GM12875 (cell line): ENCODE results near the gene HS2ST1.

Source experiments
- H3K4me3 ChIP-seq: one replicate; pipeline ENCODE4 v1.5.1; 2011; ENCODE audit warnings: low read depth, low read length, control low read depth
- TF ChIP-seq, protein P1 (sequence below): IDR thresholded peaks from 2 replicates; pipeline ENCODE4 v1.5.1; 2011; ENCODE audit warnings: low read depth, mild to moderate bottlenecking, control low read depth, inconsistent platforms, low read length, moderate library complexity, borderline replicate concordance; ENCODE audit not compliant: insufficient read depth

HS2ST1 gene

DNA sequence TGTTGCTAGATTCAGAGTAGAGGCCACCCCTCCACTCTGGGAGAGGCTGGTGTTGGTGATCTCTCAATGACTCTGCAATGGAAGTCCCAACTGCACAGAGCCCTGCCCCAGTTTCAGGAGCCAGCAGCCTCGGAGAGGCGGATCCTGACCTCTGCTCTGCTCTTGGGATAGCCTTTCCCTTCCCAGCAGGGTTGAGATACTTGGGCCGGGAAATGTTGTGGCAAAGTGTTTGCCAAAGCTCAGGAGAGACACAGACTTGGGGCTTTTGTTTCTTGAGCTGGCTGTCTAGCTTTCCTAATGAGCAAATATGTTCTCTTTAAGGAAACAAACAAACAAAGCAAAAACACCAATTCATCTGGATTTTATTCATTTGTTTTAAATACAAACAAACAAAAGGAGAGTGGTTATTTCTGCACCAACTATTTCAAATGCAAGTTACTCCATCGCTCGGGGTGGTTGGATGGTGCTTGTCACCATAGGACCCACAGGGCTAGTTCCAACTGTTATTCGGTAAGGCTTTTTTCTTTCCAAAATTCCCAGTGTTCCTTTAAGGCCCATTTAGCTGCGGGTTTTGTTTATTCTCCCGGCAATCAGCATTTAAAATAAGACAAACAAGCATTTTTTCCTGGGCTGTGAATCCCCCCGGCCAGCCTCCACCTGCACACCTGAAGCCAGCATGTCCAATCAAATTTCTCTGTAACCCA is 220.3 kb downstream of the HS2ST1 start:
- no peak overlapping the region for H3K4me3 ChIP-seq
- TF ChIP-seq, protein P1, sequence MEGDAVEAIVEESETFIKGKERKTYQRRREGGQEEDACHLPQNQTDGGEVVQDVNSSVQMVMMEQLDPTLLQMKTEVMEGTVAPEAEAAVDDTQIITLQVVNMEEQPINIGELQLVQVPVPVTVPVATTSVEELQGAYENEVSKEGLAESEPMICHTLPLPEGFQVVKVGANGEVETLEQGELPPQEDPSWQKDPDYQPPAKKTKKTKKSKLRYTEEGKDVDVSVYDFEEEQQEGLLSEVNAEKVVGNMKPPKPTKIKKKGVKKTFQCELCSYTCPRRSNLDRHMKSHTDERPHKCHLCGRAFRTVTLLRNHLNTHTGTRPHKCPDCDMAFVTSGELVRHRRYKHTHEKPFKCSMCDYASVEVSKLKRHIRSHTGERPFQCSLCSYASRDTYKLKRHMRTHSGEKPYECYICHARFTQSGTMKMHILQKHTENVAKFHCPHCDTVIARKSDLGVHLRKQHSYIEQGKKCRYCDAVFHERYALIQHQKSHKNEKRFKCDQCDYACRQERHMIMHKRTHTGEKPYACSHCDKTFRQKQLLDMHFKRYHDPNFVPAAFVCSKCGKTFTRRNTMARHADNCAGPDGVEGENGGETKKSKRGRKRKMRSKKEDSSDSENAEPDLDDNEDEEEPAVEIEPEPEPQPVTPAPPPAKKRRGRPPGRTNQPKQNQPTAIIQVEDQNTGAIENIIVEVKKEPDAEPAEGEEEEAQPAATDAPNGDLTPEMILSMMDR = no peak

DNA sequence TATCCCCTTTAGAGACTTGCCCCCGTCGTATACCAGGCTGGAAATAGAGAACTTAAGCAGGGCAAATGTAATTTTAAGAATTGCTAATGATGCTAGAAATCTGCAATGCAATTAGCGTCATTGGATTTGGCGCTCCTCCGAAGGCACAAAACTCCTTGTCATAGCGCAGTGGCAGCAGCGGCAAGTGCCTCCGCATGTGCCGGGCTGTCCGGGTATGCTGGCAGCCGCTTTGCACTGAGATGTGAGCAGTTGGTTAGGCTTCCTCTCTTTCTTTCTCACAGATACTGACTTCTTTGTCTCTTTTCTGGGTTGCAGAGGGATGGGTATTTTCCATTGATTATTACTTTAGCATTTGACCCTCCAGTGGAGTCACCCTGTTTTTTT is 220.9 kb downstream of the HS2ST1 start:
- TF ChIP-seq, protein P1 = no peak

DNA sequence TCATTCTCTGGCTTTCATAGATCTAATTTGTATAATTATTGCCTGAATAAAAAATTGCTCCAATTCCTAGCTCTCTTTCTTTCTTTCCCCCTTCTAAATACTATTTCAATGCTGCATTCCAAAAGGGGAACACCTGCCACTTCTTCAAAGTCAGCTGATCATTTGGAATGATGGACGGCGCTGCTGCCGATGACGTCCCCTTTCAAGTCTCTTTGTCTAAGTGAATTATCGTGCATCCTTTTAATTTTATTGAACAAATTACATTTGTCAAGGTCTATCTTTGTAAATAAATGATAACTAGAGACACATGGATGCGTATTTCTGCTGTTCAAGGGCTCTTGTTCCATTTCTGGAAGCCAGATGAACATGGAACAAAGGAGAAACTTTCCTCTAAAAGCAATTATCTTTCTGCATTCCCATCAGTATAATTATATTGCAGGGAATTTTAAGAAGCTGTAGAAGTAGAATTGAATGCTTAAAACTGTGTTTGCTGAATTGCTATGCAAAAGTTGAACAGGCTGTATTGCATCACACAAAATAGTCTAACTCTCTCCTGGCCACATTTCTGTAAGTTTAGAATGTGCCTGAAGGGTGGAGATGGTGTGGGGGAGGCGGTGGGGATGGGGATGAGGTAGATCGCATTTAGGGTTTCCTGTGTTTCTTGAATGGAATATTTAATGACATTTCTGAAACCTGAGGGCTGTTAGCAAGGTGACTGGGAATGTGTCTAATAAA is 222.3 kb downstream of the HS2ST1 start:
- no peak overlapping the region for H3K4me3 ChIP-seq
- TF ChIP-seq, protein P1 = no peak

More for the DNA sequence above, 220.9 kb downstream of the HS2ST1 start:
- H3K4me3 ChIP-seq = no peak overlapping the region

DNA sequence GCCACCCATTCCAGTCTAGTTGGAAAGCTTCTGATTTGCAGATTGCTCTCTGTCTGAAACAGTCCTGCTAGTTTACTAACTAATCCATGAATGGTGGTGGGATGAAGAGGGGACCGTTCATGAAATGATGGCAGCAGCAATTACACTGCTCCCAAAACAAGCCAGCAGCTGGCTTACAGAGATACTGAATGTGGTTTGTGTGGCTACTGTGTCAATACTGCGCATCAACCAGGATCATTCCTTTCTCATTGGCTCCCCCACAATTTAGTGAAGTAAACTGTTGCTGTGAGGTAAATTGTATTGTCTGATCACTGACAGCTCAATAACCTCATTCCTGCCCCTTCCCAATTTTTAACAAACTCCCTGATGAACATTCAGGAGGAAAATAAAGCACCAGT is 222.9 kb downstream of the HS2ST1 start:
- TF ChIP-seq, protein P1 = no peak
- H3K4me3 ChIP-seq = no peak overlapping the region

DNA sequence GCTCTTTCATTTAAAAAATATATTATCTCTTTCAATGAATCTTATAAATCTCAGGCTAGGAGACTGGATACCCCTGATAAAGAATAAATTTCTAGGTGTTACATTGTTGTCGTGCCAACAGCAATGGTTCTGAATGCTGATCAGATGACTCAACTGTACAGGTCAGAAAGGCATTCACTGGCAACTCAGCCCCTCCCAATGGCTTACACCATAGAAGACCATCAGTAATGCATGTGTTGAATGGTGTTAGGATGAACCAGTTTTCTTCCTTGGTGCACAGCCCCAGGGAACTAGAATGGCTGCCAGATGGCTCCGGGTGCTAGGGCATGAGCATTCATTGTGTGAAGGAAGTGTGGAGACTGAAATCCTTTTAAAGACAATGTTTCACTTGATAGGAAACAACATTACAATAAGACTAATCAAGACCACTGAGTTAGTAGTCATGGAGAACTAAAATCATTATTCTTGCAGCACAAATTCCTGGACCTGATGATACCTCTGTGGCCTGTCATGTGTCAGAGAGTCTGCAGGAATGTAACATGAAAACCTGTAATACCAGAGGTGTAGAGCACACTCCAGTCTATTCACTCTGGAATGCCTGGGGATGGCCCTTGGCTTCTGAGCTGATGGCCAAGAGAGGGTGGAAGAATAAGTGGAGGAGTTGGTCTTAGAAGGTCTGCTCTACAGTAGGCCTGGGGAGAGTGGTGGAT is 226.6 kb downstream of the HS2ST1 start:
- TF ChIP-seq, protein P1 = no peak
- H3K4me3 ChIP-seq = no peak overlapping the region

DNA sequence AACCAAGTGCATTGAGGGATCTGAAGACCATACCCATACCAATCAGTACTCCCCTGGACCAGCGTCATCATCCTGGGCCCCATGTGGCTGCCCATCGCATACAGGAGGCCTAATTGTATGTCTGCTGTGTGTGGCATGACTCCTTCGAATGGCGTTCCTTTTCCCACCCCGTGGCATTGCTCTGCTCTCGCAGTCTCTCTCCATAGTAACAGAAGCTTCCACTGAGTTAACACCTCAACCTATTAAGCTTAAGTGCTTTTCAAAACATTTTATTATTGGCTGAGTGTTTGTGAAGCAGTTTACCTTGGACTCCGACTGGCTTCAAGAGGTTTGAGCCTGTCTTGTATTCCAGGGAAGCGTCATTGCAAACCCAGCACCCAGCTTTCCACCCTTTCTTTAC is 227.1 kb downstream of the HS2ST1 start:
- TF ChIP-seq, protein P1 = no peak
- H3K4me3 ChIP-seq = no peak overlapping the region
